H1 (cell line): ENCODE measurements around the gene FBLN2. TPM values are rescaled to one million over a fixed set of nuclear protein-coding genes. Genes with fewer than 3 reads are reported as not detected.

Experiments used
- CTCF ChIA-PET: fragments of 300-600 bp; sonication (Branson Sonifier 250); formaldehyde crosslinking; loops from one replicate; lab custom pipeline; 2021; ENCODE audit not compliant: partially characterized antibody; lab: Charles Lee
- POLR2A ChIA-PET: fragments of 300-600 bp; sonication (Branson Sonifier 250); formaldehyde crosslinking; loops from one replicate; lab custom pipeline; 2021; ENCODE audit warnings: inconsistent platforms; ENCODE audit not compliant: partially characterized antibody; lab: Charles Lee
- DNase-seq, 2 experiments: peaks; one replicate each; pipeline versions ENCODE4 v3.0.0 to v3.0.0-alpha.2; 2010 to 2022; ENCODE audit warnings: low spot score in 2 of 2, low read depth in 1 of 2, mixed read lengths in 1 of 2
- FAIRE-seq: peaks from 2 replicates; lab custom pipeline; 2011; peaks lifted over from hg19 to GRCh38; lab: Jason Lieb, UNC
- H2AFZ ChIP-seq: 2 replicates; pipeline ENCODE4 v1.8.1; 2012; ENCODE audit warnings: low read length, inconsistent platforms
- H2AK5ac ChIP-seq: 2 replicates; pipeline ENCODE4 v1.6.1; 2013; ENCODE audit warnings: low read depth, low read length
- H2BK120ac ChIP-seq: replicated peaks from 2 replicates; pipeline ENCODE3; 2013; ENCODE audit warnings: low read depth, low read length, inconsistent platforms
- H2BK12ac ChIP-seq: 2 replicates; pipeline ENCODE4 v1.6.1; 2013; ENCODE audit warnings: low read depth, low read length
- H2BK15ac ChIP-seq: 2 replicates; pipeline ENCODE4 v1.6.1; 2013; ENCODE audit warnings: low read length
- H2BK20ac ChIP-seq: 2 replicates; pipeline ENCODE4 v1.6.1; 2013; ENCODE audit warnings: low read length
- H2BK5ac ChIP-seq: 2 replicates; pipeline ENCODE4 v1.6.1; 2013; ENCODE audit warnings: low read depth, low read length
- H3K14ac ChIP-seq: 2 replicates; pipeline ENCODE4 v1.6.1; 2013; ENCODE audit warnings: inconsistent platforms; ENCODE audit not compliant: insufficient read length
- H3K18ac ChIP-seq: 2 replicates; pipeline ENCODE4 v1.6.1; 2013; ENCODE audit warnings: low read length; ENCODE audit errors: extremely low read depth
- H3K23ac ChIP-seq: 2 replicates; pipeline ENCODE4 v1.6.1; 2013; ENCODE audit warnings: inconsistent platforms; ENCODE audit not compliant: insufficient read length
- H3K23me2 ChIP-seq: 2 replicates; pipeline ENCODE4 v1.6.1; 2013; ENCODE audit warnings: low read depth, low read length
- H3K27ac ChIP-seq: 2 replicates; pipeline ENCODE4 v1.6.1; 2011; ENCODE audit warnings: low read depth, low read length, inconsistent platforms
- H3K27me3 ChIP-seq, 4 experiments: replicated peaks in 1 of 4; 1 replicate in 1 of 4; 2 replicates in 3 of 4; pipeline versions ENCODE4 v1.6.1 to v1.8.1; 2011 to 2013; ENCODE audit warnings: low read length in 3 of 4, mild to moderate bottlenecking in 3 of 4, inconsistent platforms in 2 of 4, mixed read lengths in 2 of 4, moderate library complexity in 1 of 4; ENCODE audit not compliant: control insufficient read depth in 3 of 4, insufficient read depth in 3 of 4; ENCODE audit errors: extremely low read depth in 1 of 4
- H3K36me3 ChIP-seq, 4 experiments: 2 replicates each; pipeline versions ENCODE4 v1.6.1 to v1.8.1; 2011 to 2013; ENCODE audit warnings: mild to moderate bottlenecking in 4 of 4, low read length in 3 of 4, moderate library complexity in 2 of 4, control low read depth in 1 of 4, inconsistent platforms in 1 of 4; ENCODE audit not compliant: insufficient read depth in 4 of 4, control insufficient read depth in 2 of 4
- H3K4ac ChIP-seq: replicated peaks from 2 replicates; pipeline ENCODE3; 2013; ENCODE audit warnings: low read length, low read depth, mixed read lengths, inconsistent platforms; ENCODE audit not compliant: insufficient read length
- H3K4me1 ChIP-seq, 4 experiments: replicated peaks in 1 of 4; 1 replicate in 1 of 4; 2 replicates in 3 of 4; pipeline versions ENCODE4 v1.6.1 to v1.8.1; 2011 to 2013; ENCODE audit warnings: low read length in 3 of 4, inconsistent platforms in 2 of 4, mixed read lengths in 1 of 4; ENCODE audit not compliant: insufficient read depth in 4 of 4, control insufficient read depth in 3 of 4
- H3K4me2 ChIP-seq, 2 experiments: 2 replicates each; pipeline versions ENCODE4 v1.6.1 to v1.8.1; 2011 to 2013; ENCODE audit warnings: low read depth in 2 of 2, low read length in 2 of 2, control low read depth in 1 of 2, inconsistent platforms in 1 of 2, mild to moderate bottlenecking in 1 of 2; ENCODE audit not compliant: insufficient read depth in 1 of 2
- H3K4me3 ChIP-seq, 4 experiments: fragments of 200-600, 300-600 bp in 1 of 4; sonication (generic), shearing (Covaris generic), sonication (Bioruptor Twin) in 1 of 4; 2 replicates each; pipeline versions ENCODE4 v1.5.1 to v1.8.1; 2011 to 2016; ENCODE audit warnings: low read length in 4 of 4, low read depth in 3 of 4, control low read depth in 2 of 4, inconsistent platforms in 2 of 4, mild to moderate bottlenecking in 2 of 4, mixed read lengths in 1 of 4, moderate library complexity in 1 of 4; ENCODE audit not compliant: insufficient read depth in 2 of 4; ENCODE audit errors: extremely low read depth in 1 of 4
- H3K56ac ChIP-seq: replicated peaks from 2 replicates; pipeline ENCODE3; 2013; ENCODE audit warnings: low read depth, mild to moderate bottlenecking, mixed read lengths, low read length, inconsistent platforms; ENCODE audit not compliant: insufficient read length
- H3K79me1 ChIP-seq: 2 replicates; pipeline ENCODE4 v1.6.1; 2013; ENCODE audit warnings: low read depth, low read length, control low read depth
- H3K79me2 ChIP-seq, 2 experiments: 2 replicates each; pipeline versions ENCODE4 v1.6.1 to v1.8.1; 2012 to 2013; ENCODE audit warnings: low read length in 2 of 2, mild to moderate bottlenecking in 2 of 2, inconsistent platforms in 1 of 2; ENCODE audit not compliant: insufficient read depth in 2 of 2, control insufficient read depth in 1 of 2
- H3K9ac ChIP-seq, 4 experiments: replicated peaks in 1 of 4; 1 replicate in 1 of 4; 2 replicates in 3 of 4; pipeline versions ENCODE4 v1.6.1 to v1.8.1; 2011 to 2013; ENCODE audit warnings: low read depth in 3 of 4, low read length in 3 of 4, control low read depth in 2 of 4, mild to moderate bottlenecking in 2 of 4, moderate library complexity in 2 of 4, inconsistent platforms in 1 of 4; ENCODE audit errors: extremely low read depth in 1 of 4
- H3K9me3 ChIP-seq, 2 experiments: 2 replicates each; pipeline versions ENCODE4 v1.6.1 to v1.8.1; 2012 to 2013; ENCODE audit warnings: mild to moderate bottlenecking in 2 of 2, moderate library complexity in 2 of 2, control low read depth in 1 of 2, inconsistent platforms in 1 of 2, low read depth in 1 of 2, low read length in 1 of 2, mixed read lengths in 1 of 2; ENCODE audit not compliant: insufficient read depth in 2 of 2
- H4K20me1 ChIP-seq, 2 experiments: replicated peaks in 1 of 2; 2 replicates each; pipeline versions ENCODE3 to v1.8.1; 2011 to 2013; ENCODE audit warnings: inconsistent platforms in 2 of 2, low read length in 2 of 2, mild to moderate bottlenecking in 1 of 2; ENCODE audit not compliant: insufficient read depth in 2 of 2, control insufficient read depth in 1 of 2
- H4K5ac ChIP-seq: 2 replicates; pipeline ENCODE4 v1.6.1; 2013; ENCODE audit warnings: low read length, low read depth, mixed read lengths, inconsistent platforms; ENCODE audit not compliant: insufficient read length
- H4K8ac ChIP-seq: 2 replicates; pipeline ENCODE4 v1.8.0; 2013; ENCODE audit warnings: mild to moderate bottlenecking, moderate library complexity, low read length, inconsistent platforms; ENCODE audit not compliant: insufficient read depth; ENCODE audit errors: extremely low read depth
- H4K91ac ChIP-seq: replicated peaks from 2 replicates; pipeline ENCODE3; 2013; ENCODE audit warnings: low read length, mixed read lengths, inconsistent platforms; ENCODE audit not compliant: insufficient read length
- ATF2 ChIP-seq: IDR thresholded peaks from 2 replicates; pipeline ENCODE4 v1.6.1; 2012; ENCODE audit warnings: low read length, inconsistent platforms
- CHD1 ChIP-seq: IDR thresholded peaks from 2 replicates; pipeline ENCODE4 v1.6.1; 2012; ENCODE audit warnings: low read depth, low read length, improper control_type of control experiment
- CREB1 ChIP-seq: IDR thresholded peaks from 2 replicates; pipeline ENCODE4 v1.6.1; 2012; ENCODE audit warnings: inconsistent platforms
- GTF2F1 ChIP-seq: IDR thresholded peaks from 2 replicates; pipeline ENCODE4 v1.6.1; 2012; ENCODE audit warnings: low read depth, low read length, improper control_type of control experiment, borderline replicate concordance
- HDAC2 ChIP-seq, 2 experiments: fragments of 300-600 bp in 1 of 2; sonication (generic) in 1 of 2; IDR thresholded peaks; 2 replicates each; pipeline ENCODE4 v1.6.1; 2011 to 2012; ENCODE audit warnings: low read depth in 2 of 2, low read length in 2 of 2, mild to moderate bottlenecking in 2 of 2, moderate library complexity in 2 of 2, borderline replicate concordance in 1 of 2, inconsistent platforms in 1 of 2
- RBBP5 ChIP-seq: IDR thresholded peaks from 2 replicates; pipeline ENCODE4 v1.7.1; 2012; ENCODE audit warnings: low read depth, mild to moderate bottlenecking, inconsistent platforms, low read length, moderate library complexity, borderline replicate concordance
- RXRA ChIP-seq: IDR thresholded peaks from 2 replicates; pipeline ENCODE4 v1.6.1; 2011; ENCODE audit warnings: low read depth, mild to moderate bottlenecking, low read length, moderate library complexity; ENCODE audit not compliant: insufficient read depth
- TBP ChIP-seq: IDR thresholded peaks from 2 replicates; pipeline ENCODE4 v1.6.1; 2011; ENCODE audit warnings: low read depth, low read length, improper control_type of control experiment
- WGBS, 2 experiments: shearing (Covaris generic) in 1 of 2; methylation state at CpG; one replicate each; pipeline versions ENCODE4 v1.1.6 to v1.1.7; 2013 to 2015; ENCODE audit warnings: low lambda C conversion rate in 2 of 2, mixed read lengths in 2 of 2, inconsistent platforms in 1 of 2, low coverage in 1 of 2, missing lambda C conversion rate in 1 of 2; ENCODE audit not compliant: insufficient replicate concordance in 2 of 2, insufficient coverage in 1 of 2, insufficient read length in 1 of 2; ENCODE audit errors: extremely low coverage in 1 of 2, missing lambda C conversion rate in 1 of 2; 5-methylcytosine and 5-hydroxymethylcytosine counted together
- polyA plus RNA-seq, 7 experiments: library from polyadenylated mRNA; depleted of rRNA in 3 of 7; stranded (reverse) in 5 of 7; unstranded in 2 of 7; fragments of >200 nt in 5 of 7; fragments of 200-250 nt in 2 of 7; gene quantifications; 1 replicate in 5 of 7; 2 replicates in 1 of 7; 4 replicates in 1 of 7; pipeline versions ENCODE4 v1.2.1 to v1.2.3, GENCODE V29; 2011 to 2013; ENCODE audit warnings: missing spikeins in 2 of 7, mixed read lengths in 2 of 7
- total RNA-seq: library from RNA; stranded (reverse); fragmentation: NEBNext Ultra II Directional; extraction: Animal tissue kit (Norgen Biotek cat#: 25700); gene quantifications from 2 replicates; pipeline ENCODE4 v1.2.1, GENCODE V29; 2021

The FBLN2 gene
- total and polyA plus RNA-seq, 2 of the 8 experiments (the other 6 are each of a cell fraction or from before 2014, with no cell fraction given) = 17.4 to 24.2 TPM

GRCh38 chr3:13650210-13651056 is 101.5 kb downstream of the FBLN2 start:
- no peak overlapping the region for H3K14ac ChIP-seq
- H3K36me3 ChIP-seq = no peaks in the 10 kb centered on the region
- peak overlapping the region in 2 of 4 experiments; percentile 13 to 61; a peak in 2 of 7 replicates for H3K9ac ChIP-seq
- H2AFZ ChIP-seq = peak overlapping the region; percentile 98; the same call in 1 of the 2 replicates
- H2BK20ac ChIP-seq = no peak overlapping the region
- no peak overlapping the region for H3K56ac ChIP-seq
- no peaks in the 10 kb centered on the region for H3K79me2 ChIP-seq
- peaks cover 0 to 17% (median 9%) of the 10 kb centered on the region in 4 experiments; a peak in 5 of 7 replicates for H3K4me1 ChIP-seq
- peak overlapping the region; percentile 75; the same call in 1 of the 2 replicates for H2BK15ac ChIP-seq
- no peak overlapping the region for H4K5ac ChIP-seq
- no peak overlapping the region for H3K23ac ChIP-seq
- H2BK5ac ChIP-seq = no peak overlapping the region; the same call in 1 of the 2 replicates
- ChIA-PET CTCF (interaction anchor here (0.6 to 34.9 kb wide), 46 partner anchors 10 to 555 kb away, joined by 3 to 772 read pairs (median 4); partner anchors contain the start of genes FBLN2, HDAC11 and WNT7A), POLR2A (interaction anchor here (1.1 kb wide), 1 partner anchor 229 kb away, joined by 3 read pairs; no protein-coding TSS in a partner anchor)
- no peak overlapping the region for H3K4ac ChIP-seq
- H3K18ac ChIP-seq = peak overlapping the region; percentile 26
- 21% methylated on average over 48 of the region's 48 CpGs; no CpG with 5 or more reads in 1 of the 2 experiments for WGBS, 2 experiments
- peak overlapping the region; percentile 95 for H2BK12ac ChIP-seq
- DNase-seq (peak; percentile 54 to 99), FAIRE-seq (no peak)
- H4K91ac ChIP-seq = peak overlapping the region; percentile 57
- H3K9me3 ChIP-seq = no peaks in the 10 kb centered on the region
- peaks cover 1% of the 10 kb centered on the region; the same call in 1 of the 2 replicates for H3K23me2 ChIP-seq
- H4K20me1 ChIP-seq = no peaks in the 10 kb centered on the region
- peaks cover 0 to 18% (median 12%) of the 10 kb centered on the region in 4 experiments; a peak in 6 of 7 replicates for H3K27me3 ChIP-seq
- H3K27ac ChIP-seq = no peak overlapping the region
- peak overlapping the region in 1 of 4 experiments; percentile 38; a peak in 3 of 8 replicates for H3K4me3 ChIP-seq
- H2BK120ac ChIP-seq = no peak overlapping the region
- no peak overlapping the region; the same call in 1 of the 2 replicates for H2AK5ac ChIP-seq
- H4K8ac ChIP-seq = peak overlapping the region; percentile 92
- H3K4me2 ChIP-seq = peak overlapping the region; percentile 2 to 63; a peak in 3 of 4 replicates
- no peaks in the 10 kb centered on the region for H3K79me1 ChIP-seq
- TF ChIP-seq RBBP5 (no peak), CHD1 (no peak), CREB1 (peak; percentile 70; the same call in 1 of the 2 replicates), TBP (no peak), HDAC2 (IDR thresholded peaks at IDR 0.05; ENCODE audit: borderline replicate concordance in 1 of 2, low read depth in 2 of 2, low read length in 2 of 2) (peak; percentile 66 to 86; a peak in 1 of 4 replicates), ATF2 (no peak), RXRA (peak; percentile 70; the same call in 1 of the 2 replicates), GTF2F1 (no peak; the same call in 1 of the 2 replicates)
